ENCODE data around the gene TAF4.

TAF4 gene, protein sequence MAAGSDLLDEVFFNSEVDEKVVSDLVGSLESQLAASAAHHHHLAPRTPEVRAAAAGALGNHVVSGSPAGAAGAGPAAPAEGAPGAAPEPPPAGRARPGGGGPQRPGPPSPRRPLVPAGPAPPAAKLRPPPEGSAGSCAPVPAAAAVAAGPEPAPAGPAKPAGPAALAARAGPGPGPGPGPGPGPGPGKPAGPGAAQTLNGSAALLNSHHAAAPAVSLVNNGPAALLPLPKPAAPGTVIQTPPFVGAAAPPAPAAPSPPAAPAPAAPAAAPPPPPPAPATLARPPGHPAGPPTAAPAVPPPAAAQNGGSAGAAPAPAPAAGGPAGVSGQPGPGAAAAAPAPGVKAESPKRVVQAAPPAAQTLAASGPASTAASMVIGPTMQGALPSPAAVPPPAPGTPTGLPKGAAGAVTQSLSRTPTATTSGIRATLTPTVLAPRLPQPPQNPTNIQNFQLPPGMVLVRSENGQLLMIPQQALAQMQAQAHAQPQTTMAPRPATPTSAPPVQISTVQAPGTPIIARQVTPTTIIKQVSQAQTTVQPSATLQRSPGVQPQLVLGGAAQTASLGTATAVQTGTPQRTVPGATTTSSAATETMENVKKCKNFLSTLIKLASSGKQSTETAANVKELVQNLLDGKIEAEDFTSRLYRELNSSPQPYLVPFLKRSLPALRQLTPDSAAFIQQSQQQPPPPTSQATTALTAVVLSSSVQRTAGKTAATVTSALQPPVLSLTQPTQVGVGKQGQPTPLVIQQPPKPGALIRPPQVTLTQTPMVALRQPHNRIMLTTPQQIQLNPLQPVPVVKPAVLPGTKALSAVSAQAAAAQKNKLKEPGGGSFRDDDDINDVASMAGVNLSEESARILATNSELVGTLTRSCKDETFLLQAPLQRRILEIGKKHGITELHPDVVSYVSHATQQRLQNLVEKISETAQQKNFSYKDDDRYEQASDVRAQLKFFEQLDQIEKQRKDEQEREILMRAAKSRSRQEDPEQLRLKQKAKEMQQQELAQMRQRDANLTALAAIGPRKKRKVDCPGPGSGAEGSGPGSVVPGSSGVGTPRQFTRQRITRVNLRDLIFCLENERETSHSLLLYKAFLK

DNA sequence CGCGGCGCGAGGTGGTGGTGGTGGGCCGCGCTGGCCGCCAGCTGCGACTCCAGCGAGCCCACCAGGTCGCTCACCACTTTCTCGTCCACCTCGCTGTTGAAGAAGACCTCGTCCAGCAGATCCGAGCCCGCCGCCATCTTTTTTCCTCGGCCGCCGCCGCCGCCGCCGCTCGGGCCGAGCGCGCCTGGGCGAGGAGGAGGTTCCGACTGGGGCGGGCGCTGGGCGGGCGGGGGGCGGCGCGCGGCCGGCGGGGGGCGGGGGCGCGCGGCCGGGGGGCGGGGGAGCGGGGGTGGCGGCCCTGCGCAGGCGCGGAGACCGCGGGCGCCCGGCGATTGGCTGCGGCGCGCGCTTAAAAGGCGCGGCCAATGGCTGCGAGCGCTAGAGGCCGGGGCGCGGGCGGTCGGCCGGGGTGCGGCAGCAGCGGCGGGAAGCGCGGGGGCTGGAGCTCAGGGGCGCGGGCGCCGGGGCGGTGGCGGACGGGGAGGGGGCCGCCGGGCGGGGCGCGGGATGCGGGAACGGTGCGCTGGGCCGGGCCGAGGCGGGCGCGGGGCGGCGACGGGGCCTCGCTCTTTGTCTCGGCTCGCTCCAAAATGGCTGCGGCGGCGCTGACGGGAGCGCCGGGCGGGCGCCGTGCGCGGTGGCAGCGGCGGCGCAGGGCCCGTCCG, at the start of gene TAF4:
Gene TAF4, minus strand, starts transcription at position 208 of the 665 bp plus-strand sequence. Its CDS starts 71 bp downstream, at position 137.
- H3K9me3 ChIP-seq (ENCODE audit: control insufficient read depth in 5 of 5, low read length in 5 of 5) = no peaks in the 10 kb centered on the region
- peak within 1 kb of the TSS in 4 of 5 donors; percentile 47 to 86 (median 66) for H3K9ac ChIP-seq (ENCODE audit: low read length in 5 of 5)
- peak within 1 kb of the TSS; percentile 54 for H3K27ac ChIP-seq (ENCODE audit: low read depth, low read length)
- peak within 1 kb of the TSS; percentile 73 to 81 (median 76) for H3K4me3 ChIP-seq (ENCODE audit: low read depth in 1 of 5, low read length in 5 of 5)
- peaks cover 0 to 7% (median 0%) of the 10 kb centered on the region in 5 donors for H3K27me3 ChIP-seq (ENCODE audit: control insufficient read depth in 5 of 5, insufficient read depth in 4 of 5, low read length in 5 of 5)
- peaks cover 9 to 48% (median 34%) of the 10 kb centered on the region in 5 donors for H3K4me1 ChIP-seq (ENCODE audit: control insufficient read depth in 5 of 5, insufficient read depth in 5 of 5, low read length in 5 of 5)
- H3K36me3 ChIP-seq (ENCODE audit: control insufficient read depth in 5 of 5, insufficient read depth in 5 of 5, low read length in 5 of 5) = no peaks in the 10 kb centered on the region

DNA sequence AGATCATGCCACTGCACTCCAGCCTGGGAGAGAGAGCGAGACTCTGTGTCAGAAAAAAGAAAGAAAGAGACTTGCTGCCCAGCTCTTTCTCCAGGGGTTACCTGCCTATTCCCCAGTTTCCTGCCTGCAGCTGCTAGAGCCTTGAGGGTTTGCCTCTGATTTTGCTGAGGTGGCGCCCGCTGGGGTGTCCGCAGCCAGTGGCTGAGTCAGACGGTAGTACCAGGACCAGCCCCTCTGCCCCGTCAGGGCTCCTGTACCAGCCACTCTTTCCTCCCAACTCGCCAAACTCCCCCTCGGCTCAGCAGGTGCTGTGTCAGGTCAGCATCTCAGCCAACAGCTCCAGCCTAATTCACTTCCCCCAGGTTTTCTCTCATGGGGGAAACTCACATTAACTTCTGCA, 49.2 kb upstream of the TAF4 start:
- H3K9ac ChIP-seq (ENCODE audit: low read length in 5 of 5) = no peak overlapping the region
- H3K36me3 ChIP-seq (ENCODE audit: control insufficient read depth in 5 of 5, insufficient read depth in 5 of 5, low read length in 5 of 5) = no peaks in the 10 kb centered on the region
- peaks cover 13 to 43% (median 30%) of the 10 kb centered on the region in 5 donors for H3K27me3 ChIP-seq (ENCODE audit: control insufficient read depth in 5 of 5, insufficient read depth in 4 of 5, low read length in 5 of 5)
- peaks cover 11 to 36% (median 32%) of the 10 kb centered on the region in 5 donors for H3K9me3 ChIP-seq (ENCODE audit: control insufficient read depth in 5 of 5, low read length in 5 of 5)
- no peaks in the 10 kb centered on the region for H3K4me1 ChIP-seq (ENCODE audit: control insufficient read depth in 5 of 5, insufficient read depth in 5 of 5, low read length in 5 of 5)
- no peak overlapping the region for H3K4me3 ChIP-seq (ENCODE audit: low read depth in 1 of 5, low read length in 5 of 5)
- no peak overlapping the region for H3K27ac ChIP-seq (ENCODE audit: low read depth, low read length)

DNA sequence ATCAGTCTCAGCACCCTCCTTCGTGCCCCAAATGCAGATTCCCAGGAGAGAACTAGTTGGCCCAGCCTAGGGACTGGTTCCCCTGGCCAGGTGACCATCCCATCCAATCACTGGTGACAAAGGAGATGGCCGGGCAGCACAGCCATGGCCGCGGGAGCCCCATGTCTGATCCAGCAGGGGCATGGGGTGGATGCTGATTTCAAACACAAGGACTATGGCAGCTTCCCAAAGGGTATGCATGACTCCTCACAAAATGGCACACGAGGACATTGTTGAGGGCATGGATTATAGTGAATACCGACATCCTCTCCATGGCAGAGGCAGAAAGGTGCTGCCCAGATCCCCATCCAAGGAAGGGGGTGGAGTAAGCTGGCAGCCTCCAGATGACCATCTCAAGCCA, 46.7 kb upstream of the TAF4 start:
- Histone ChIP-seq H3K27me3 (ENCODE audit: control insufficient read depth in 5 of 5, insufficient read depth in 4 of 5, low read length in 5 of 5) (peaks cover 7 to 23% (median 14%) of the 10 kb centered on the region in 5 donors), H3K36me3 (ENCODE audit: control insufficient read depth in 5 of 5, insufficient read depth in 5 of 5, low read length in 5 of 5) (no peaks in the 10 kb centered on the region), H3K4me3 (ENCODE audit: low read depth in 1 of 5, low read length in 5 of 5) (peak overlapping the region in 2 of 5 donors; percentile 6 to 11), H3K27ac (ENCODE audit: low read depth, low read length) (no peak overlapping the region), H3K9ac (ENCODE audit: low read length in 5 of 5) (no peak overlapping the region), H3K9me3 (ENCODE audit: control insufficient read depth in 5 of 5, low read length in 5 of 5) (peaks cover 22 to 59% (median 54%) of the 10 kb centered on the region in 5 donors), H3K4me1 (ENCODE audit: control insufficient read depth in 5 of 5, insufficient read depth in 5 of 5, low read length in 5 of 5) (no peaks in the 10 kb centered on the region)

DNA sequence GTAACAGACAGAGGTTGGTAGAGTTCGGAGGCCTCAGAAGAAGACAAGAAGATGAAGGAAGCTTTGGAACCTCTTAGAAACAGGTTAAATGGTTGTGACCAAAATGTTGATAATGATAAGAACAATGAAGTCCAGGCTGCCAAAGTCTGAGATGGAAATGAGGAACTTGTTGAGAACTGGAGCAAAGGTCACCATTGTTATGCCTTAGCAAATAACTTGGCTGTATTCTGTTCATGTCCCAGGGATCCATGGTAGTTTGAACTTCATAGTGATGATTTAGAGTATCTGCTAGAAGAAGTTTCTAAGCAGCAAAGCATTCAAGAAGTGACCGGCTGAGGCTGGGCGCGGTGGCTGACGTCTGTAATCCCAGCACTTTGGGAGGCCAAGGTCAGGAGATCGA, 45.5 kb upstream of the TAF4 start:
- peaks cover 22 to 70% (median 61%) of the 10 kb centered on the region in 5 donors for H3K9me3 ChIP-seq (ENCODE audit: control insufficient read depth in 5 of 5, low read length in 5 of 5)

DNA sequence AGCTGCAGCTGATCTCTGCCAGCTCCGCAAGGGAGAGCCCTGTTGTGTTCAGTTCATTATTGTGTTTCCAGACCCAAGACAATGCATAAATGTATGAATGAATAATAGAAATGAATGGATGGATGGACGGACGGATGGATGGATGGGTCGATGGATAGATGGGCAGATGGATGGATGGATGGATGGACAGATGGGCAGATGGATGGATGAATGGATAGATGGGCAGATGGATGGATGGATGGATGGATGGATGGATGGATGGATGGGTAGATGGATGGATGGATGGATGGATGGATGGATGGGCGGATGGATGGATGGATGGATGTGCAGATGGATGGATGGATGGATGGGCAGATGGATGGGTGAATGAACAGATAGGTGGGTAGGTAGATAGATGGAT, 39.9 kb upstream of the TAF4 start:
- Histone ChIP-seq H3K4me1 (ENCODE audit: control insufficient read depth in 5 of 5, insufficient read depth in 5 of 5, low read length in 5 of 5) (no peaks in the 10 kb centered on the region), H3K9ac (ENCODE audit: low read length in 5 of 5) (no peak overlapping the region), H3K9me3 (ENCODE audit: control insufficient read depth in 5 of 5, low read length in 5 of 5) (peaks cover 13 to 80% (median 60%) of the 10 kb centered on the region in 5 donors), H3K27ac (ENCODE audit: low read depth, low read length) (no peak overlapping the region), H3K27me3 (ENCODE audit: control insufficient read depth in 5 of 5, insufficient read depth in 4 of 5, low read length in 5 of 5) (peaks cover 9 to 27% (median 16%) of the 10 kb centered on the region in 5 donors), H3K36me3 (ENCODE audit: control insufficient read depth in 5 of 5, insufficient read depth in 5 of 5, low read length in 5 of 5) (no peaks in the 10 kb centered on the region), H3K4me3 (ENCODE audit: low read depth in 1 of 5, low read length in 5 of 5) (no peak overlapping the region)

More for the DNA sequence above, 45.5 kb upstream of the TAF4 start:
- no peaks in the 10 kb centered on the region for H3K36me3 ChIP-seq (ENCODE audit: control insufficient read depth in 5 of 5, insufficient read depth in 5 of 5, low read length in 5 of 5)
- peak overlapping the region in 1 of 5 donors; percentile 36 for H3K4me3 ChIP-seq (ENCODE audit: low read depth in 1 of 5, low read length in 5 of 5)
- H3K9ac ChIP-seq (ENCODE audit: low read length in 5 of 5) = no peak overlapping the region
- peaks cover 5 to 14% (median 10%) of the 10 kb centered on the region in 5 donors for H3K27me3 ChIP-seq (ENCODE audit: control insufficient read depth in 5 of 5, insufficient read depth in 4 of 5, low read length in 5 of 5)
- H3K27ac ChIP-seq (ENCODE audit: low read depth, low read length) = no peak overlapping the region
- no peaks in the 10 kb centered on the region for H3K4me1 ChIP-seq (ENCODE audit: control insufficient read depth in 5 of 5, insufficient read depth in 5 of 5, low read length in 5 of 5)

DNA sequence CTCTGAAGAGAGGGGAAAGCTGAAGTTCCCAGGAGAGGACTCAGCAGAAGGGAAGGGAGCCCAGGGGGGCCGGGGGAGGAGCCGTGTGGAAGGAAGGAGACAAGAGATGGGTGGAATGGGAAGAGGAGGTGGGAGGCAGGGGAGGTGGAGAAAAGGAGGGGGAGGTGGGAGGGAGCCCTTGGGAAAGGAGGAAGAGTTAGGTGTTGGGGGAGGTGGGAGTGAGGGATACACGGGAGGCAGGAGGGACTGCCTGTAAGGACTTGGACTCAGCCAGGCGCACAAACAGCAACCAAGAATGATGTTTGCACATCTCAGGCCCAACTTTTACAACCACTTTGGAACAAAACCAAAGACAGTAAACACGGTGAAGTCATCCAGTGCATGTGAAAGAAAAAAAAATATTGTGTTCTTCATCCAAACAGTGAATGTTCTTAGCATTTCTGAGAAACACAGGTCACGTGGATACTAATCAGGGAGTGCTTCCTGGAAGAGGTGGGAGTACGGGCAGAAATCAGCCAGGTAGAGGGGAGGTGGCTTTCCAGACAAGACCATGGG, 39.2 kb upstream of the TAF4 start:
- H3K36me3 ChIP-seq (ENCODE audit: control insufficient read depth in 5 of 5, insufficient read depth in 5 of 5, low read length in 5 of 5) = no peaks in the 10 kb centered on the region
- H3K9me3 ChIP-seq (ENCODE audit: control insufficient read depth in 5 of 5, low read length in 5 of 5) = peaks cover 13 to 80% (median 67%) of the 10 kb centered on the region in 5 donors
- H3K4me3 ChIP-seq (ENCODE audit: low read depth in 1 of 5, low read length in 5 of 5) = no peak overlapping the region
- H3K9ac ChIP-seq (ENCODE audit: low read length in 5 of 5) = no peak overlapping the region
- H3K27ac ChIP-seq (ENCODE audit: low read depth, low read length) = no peak overlapping the region
- H3K4me1 ChIP-seq (ENCODE audit: control insufficient read depth in 5 of 5, insufficient read depth in 5 of 5, low read length in 5 of 5) = no peaks in the 10 kb centered on the region
- peaks cover 9 to 28% (median 16%) of the 10 kb centered on the region in 5 donors for H3K27me3 ChIP-seq (ENCODE audit: control insufficient read depth in 5 of 5, insufficient read depth in 4 of 5, low read length in 5 of 5)

DNA sequence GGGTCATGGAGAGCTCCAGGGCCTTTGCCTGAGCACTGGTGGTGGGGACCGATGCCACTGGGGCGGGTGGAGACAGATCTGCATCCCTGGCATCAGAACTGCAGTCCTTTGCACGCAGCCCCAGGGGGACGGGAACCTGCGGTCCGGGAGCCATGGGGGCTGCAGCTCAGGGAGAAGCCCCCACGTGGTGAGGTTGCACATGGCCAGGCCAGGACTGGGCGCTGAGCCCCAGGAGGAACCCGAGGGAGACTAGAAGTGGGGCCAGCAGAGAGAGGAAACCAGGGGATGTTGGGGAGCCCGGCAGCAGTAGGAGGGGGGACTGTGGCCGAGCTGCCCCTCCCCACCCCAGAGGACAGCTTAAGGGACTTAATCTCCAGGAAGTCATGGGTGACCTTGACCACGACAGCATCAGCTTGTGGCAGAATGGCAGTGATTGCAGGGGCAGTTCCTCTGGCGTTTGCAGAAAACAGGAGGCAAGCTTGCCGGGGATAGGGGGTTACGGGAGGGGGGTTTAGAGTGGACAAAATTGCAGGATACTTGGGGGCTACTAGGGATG, 38.6 kb upstream of the TAF4 start:
- Histone ChIP-seq H3K4me1 (ENCODE audit: control insufficient read depth in 5 of 5, insufficient read depth in 5 of 5, low read length in 5 of 5) (no peaks in the 10 kb centered on the region), H3K36me3 (ENCODE audit: control insufficient read depth in 5 of 5, insufficient read depth in 5 of 5, low read length in 5 of 5) (no peaks in the 10 kb centered on the region), H3K4me3 (ENCODE audit: low read depth in 1 of 5, low read length in 5 of 5) (no peak overlapping the region), H3K9me3 (ENCODE audit: control insufficient read depth in 5 of 5, low read length in 5 of 5) (peaks cover 12 to 80% (median 68%) of the 10 kb centered on the region in 5 donors), H3K27ac (ENCODE audit: low read depth, low read length) (no peak overlapping the region), H3K9ac (ENCODE audit: low read length in 5 of 5) (no peak overlapping the region), H3K27me3 (ENCODE audit: control insufficient read depth in 5 of 5, insufficient read depth in 4 of 5, low read length in 5 of 5) (peaks cover 9 to 29% (median 16%) of the 10 kb centered on the region in 5 donors)

DNA sequence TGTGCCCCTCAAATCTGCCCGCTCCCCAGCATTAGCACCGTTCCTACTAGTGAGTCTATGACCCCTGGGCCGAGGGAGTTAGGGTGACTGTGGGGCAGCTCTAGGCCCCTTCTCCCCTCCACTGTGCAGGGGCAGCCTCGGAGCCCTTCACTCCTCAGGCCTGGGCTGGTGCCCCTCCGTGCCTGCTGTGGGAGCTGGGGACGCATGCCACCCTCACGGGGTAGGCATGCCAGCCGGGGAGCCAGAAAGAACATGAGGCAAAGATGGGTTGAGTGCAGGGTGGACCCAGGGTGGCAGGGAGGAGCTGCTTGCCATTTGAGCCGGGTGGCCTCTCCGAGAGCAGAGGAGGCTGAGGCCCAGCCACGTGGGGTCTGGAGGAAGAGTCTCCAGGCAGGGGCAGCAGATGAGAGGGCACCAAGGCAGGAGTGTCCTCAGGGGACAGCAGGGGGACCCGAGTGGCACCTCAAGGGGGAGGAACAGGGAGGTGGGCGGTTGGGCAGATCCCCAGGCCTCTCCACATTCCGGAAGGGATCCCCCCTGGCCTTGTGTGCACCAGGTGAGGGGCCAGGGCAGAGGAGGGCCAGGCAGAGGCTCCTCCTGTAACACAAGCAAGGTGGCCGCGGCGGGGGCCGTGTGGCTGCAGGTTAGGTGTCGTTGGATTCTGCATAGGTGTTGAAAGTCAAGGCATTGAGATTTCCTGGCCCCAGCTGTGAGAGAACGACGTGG, 38.0 kb upstream of the TAF4 start:
- no peak overlapping the region for H3K4me3 ChIP-seq (ENCODE audit: low read depth in 1 of 5, low read length in 5 of 5)
- no peak overlapping the region for H3K27ac ChIP-seq (ENCODE audit: low read depth, low read length)
- H3K36me3 ChIP-seq (ENCODE audit: control insufficient read depth in 5 of 5, insufficient read depth in 5 of 5, low read length in 5 of 5) = no peaks in the 10 kb centered on the region
- H3K4me1 ChIP-seq (ENCODE audit: control insufficient read depth in 5 of 5, insufficient read depth in 5 of 5, low read length in 5 of 5) = no peaks in the 10 kb centered on the region
- H3K9me3 ChIP-seq (ENCODE audit: control insufficient read depth in 5 of 5, low read length in 5 of 5) = peaks cover 7 to 77% (median 62%) of the 10 kb centered on the region in 5 donors
- H3K27me3 ChIP-seq (ENCODE audit: control insufficient read depth in 5 of 5, insufficient read depth in 4 of 5, low read length in 5 of 5) = peaks cover 9 to 29% (median 16%) of the 10 kb centered on the region in 5 donors
- H3K9ac ChIP-seq (ENCODE audit: low read length in 5 of 5) = no peak overlapping the region

Measured in subcutaneous abdominal adipose tissue (tissue), 5 donors.